CD14-positive monocyte (primary cell): ENCODE results near the gene ADAMTS17. TPM values are rescaled to one million over a fixed set of nuclear protein-coding genes. Genes with fewer than 3 reads are reported as not detected.

ENCODE experiments used
- DNase-seq, 3 donors: peaks; one replicate each; pipeline ENCODE4 v3.0.0-alpha.2; 2011 to 2022
- H2AFZ ChIP-seq: 2 replicates; pipeline ENCODE4 v1.6.0; 2012; ENCODE audit warnings: mild to moderate bottlenecking, low read depth, low read length, inconsistent platforms; ENCODE audit not compliant: insufficient read depth, poor library complexity, severe bottlenecking
- H3K27ac ChIP-seq, 2 donors: 1 replicate in 1 of 2; 2 replicates in 1 of 2; pipeline ENCODE4 v1.5.1; 2012 to 2013; ENCODE audit warnings: low read length in 2 of 2, control low read depth in 1 of 2, inconsistent platforms in 1 of 2, low read depth in 1 of 2, mild to moderate bottlenecking in 1 of 2
- H3K27me3 ChIP-seq, 2 donors: one replicate each; pipeline versions ENCODE4 v1.6.0 to v1.6.1; 2011 to 2013; ENCODE audit warnings: low read length in 2 of 2; ENCODE audit not compliant: control insufficient read depth in 2 of 2, insufficient read depth in 2 of 2
- H3K36me3 ChIP-seq, 2 donors: replicated peaks in 1 of 2; 1 replicate in 1 of 2; 2 replicates in 1 of 2; pipeline versions ENCODE4 v1.5.1 to v1.6.1; 2012 to 2013; ENCODE audit warnings: low read length in 2 of 2, control low read depth in 1 of 2, inconsistent platforms in 1 of 2, mild to moderate bottlenecking in 1 of 2; ENCODE audit not compliant: insufficient read depth in 2 of 2, control insufficient read depth in 1 of 2
- H3K4me1 ChIP-seq, 2 donors: 1 replicate in 1 of 2; 2 replicates in 1 of 2; pipeline versions ENCODE4 v1.5.1 to v1.6.1; 2012 to 2013; ENCODE audit warnings: low read length in 2 of 2, control low read depth in 1 of 2, inconsistent platforms in 1 of 2, mild to moderate bottlenecking in 1 of 2, moderate library complexity in 1 of 2; ENCODE audit not compliant: insufficient read depth in 2 of 2, control insufficient read depth in 1 of 2
- H3K4me2 ChIP-seq: replicated peaks from 2 replicates; pipeline ENCODE3; 2012; ENCODE audit warnings: low read length, moderate library complexity, mild to moderate bottlenecking; ENCODE audit not compliant: poor library complexity, severe bottlenecking; ENCODE audit errors: extremely low read depth
- H3K4me3 ChIP-seq, 3 experiments: fragments of 200-600 bp in 1 of 3; sonication (generic) in 1 of 3; replicated peaks in 1 of 3; 1 replicate in 2 of 3; 2 replicates in 1 of 3; pipeline ENCODE4 v1.5.1; 2011 to 2013; ENCODE audit warnings: low read length in 3 of 3, mild to moderate bottlenecking in 3 of 3, control low read depth in 2 of 3, low read depth in 2 of 3, inconsistent platforms in 1 of 3, moderate library complexity in 1 of 3
- H3K79me2 ChIP-seq: 2 replicates; pipeline ENCODE4 v1.6.0; 2012; ENCODE audit warnings: mild to moderate bottlenecking, control low read depth, inconsistent platforms, low read length, moderate library complexity; ENCODE audit not compliant: insufficient read depth
- H3K9ac ChIP-seq: 2 replicates; pipeline ENCODE4 v1.6.0; 2017; ENCODE audit warnings: low read length, mild to moderate bottlenecking; ENCODE audit not compliant: insufficient read depth, poor library complexity, severe bottlenecking
- H3K9me3 ChIP-seq, 2 donors: replicated peaks in 1 of 2; 1 replicate in 1 of 2; 2 replicates in 1 of 2; pipeline versions ENCODE4 v1.5.1 to v1.6.1; 2012 to 2013; ENCODE audit warnings: low read length in 2 of 2, control low read depth in 1 of 2; ENCODE audit not compliant: control insufficient read depth in 1 of 2, insufficient read depth in 1 of 2
- H4K20me1 ChIP-seq: 2 replicates; pipeline ENCODE4 v1.6.0; 2012; ENCODE audit warnings: mild to moderate bottlenecking, low read length, control low read depth, moderate library complexity; ENCODE audit not compliant: insufficient read depth
- H3K27ac Mint-ChIP-seq, 7 donors: one replicate each; pipeline ENCODE4 v1.8.0; 2020; ENCODE audit warnings: mild to moderate bottlenecking in 7 of 7, mixed read lengths in 7 of 7, moderate library complexity in 6 of 7, inconsistent platforms in 2 of 7
- H3K27me3 Mint-ChIP-seq, 3 donors: one replicate each; pipeline ENCODE4 v1.8.0; 2021 to 2022; ENCODE audit warnings: low read depth in 3 of 3, mild to moderate bottlenecking in 3 of 3, mixed read lengths in 3 of 3, moderate library complexity in 3 of 3, inconsistent platforms in 1 of 3
- H3K36me3 Mint-ChIP-seq, 2 donors: one replicate each; pipeline ENCODE4 v1.8.0; 2020; ENCODE audit warnings: mixed read lengths in 2 of 2, inconsistent platforms in 1 of 2, mild to moderate bottlenecking in 1 of 2
- H3K4me1 Mint-ChIP-seq: one replicate; pipeline ENCODE4 v1.8.0; 2020; ENCODE audit warnings: mild to moderate bottlenecking, mixed read lengths
- H3K4me3 Mint-ChIP-seq, 2 donors: one replicate each; pipeline ENCODE4 v1.8.0; 2020; ENCODE audit warnings: mild to moderate bottlenecking in 2 of 2, mixed read lengths in 2 of 2, moderate library complexity in 1 of 2
- H3K9me3 Mint-ChIP-seq, 7 donors: one replicate each; pipeline ENCODE4 v1.8.0; 2020 to 2022; ENCODE audit warnings: mixed read lengths in 7 of 7, mild to moderate bottlenecking in 6 of 7, moderate library complexity in 6 of 7, inconsistent platforms in 2 of 7
- CTCF ChIP-seq: fragments of 200-600 bp; IDR thresholded peaks from one replicate; pipeline ENCODE4 v1.8.0; 2022; ENCODE audit warnings: antibody characterized with exemption, mild to moderate bottlenecking
- WGBS: methylation state at CpG from one replicate; pipeline ENCODE4 v1.1.5; 2013; ENCODE audit warnings: missing lambda C conversion rate; ENCODE audit not compliant: insufficient coverage; 5-methylcytosine and 5-hydroxymethylcytosine counted together
- intact Hi-C, 2 donors: fragments of 100-400 bp; cut with micrococcal nuclease; formaldehyde crosslinking; loops; one replicate each; pipeline versions ENCODE4 v1.15.0 to v1.15.1; 2023
- polyA plus RNA-seq, 3 donors: library from polyadenylated mRNA; depleted of rRNA in 1 of 3; unstranded in 2 of 3; stranded (reverse) in 1 of 3; fragments of 300-500 nt in 2 of 3; fragments of >200 nt in 1 of 3; fragmentation: Illumina TruSeq in 2 of 3; gene quantifications; 1 replicate in 2 of 3; 2 replicates in 1 of 3; pipeline ENCODE4 v1.2.3, GENCODE V29; 2012 to 2021

ADAMTS17 gene
- polyA plus RNA-seq, 3 donors: 0.03 to 0.25 TPM; not detected in 1

DNA sequence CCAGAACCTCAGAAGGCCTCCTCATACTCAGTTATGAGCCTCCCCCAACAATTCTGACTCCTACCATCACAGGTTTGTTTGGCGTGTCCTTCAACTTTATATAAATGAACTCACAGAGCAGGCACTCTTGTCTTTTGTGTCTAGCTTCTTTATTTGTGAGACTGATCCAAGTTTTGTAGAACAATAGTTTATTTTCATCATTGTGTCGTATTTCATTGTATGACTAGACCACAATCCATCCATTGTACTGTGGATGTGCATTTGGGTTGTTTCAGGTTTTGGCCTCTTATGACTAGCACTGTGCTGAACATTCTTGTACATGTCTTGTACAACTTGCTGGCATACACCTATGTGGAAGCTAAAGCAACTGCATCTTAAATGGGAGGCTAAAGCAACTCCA, 315.7 kb downstream of the ADAMTS17 start:
- no peak for DNase-seq
- no peaks in the 10 kb centered on the region for H3K36me3 Mint-ChIP-seq

GRCh38 chr15:100022806-100023205, 319.0 kb downstream of the ADAMTS17 start:
- Mint-ChIP-seq H3K4me1 (no peaks in the 10 kb centered on the region), H3K27me3 (peaks cover 0 to 3% (median 2%) of the 10 kb centered on the region in 3 donors), H3K36me3 (no peaks in the 10 kb centered on the region), H3K9me3 (peaks cover 3 to 14% (median 7%) of the 10 kb centered on the region in 7 donors), H3K4me3 (no peak overlapping the region), H3K27ac (no peak overlapping the region)
- no peak for TF ChIP-seq CTCF
- no peak overlapping the region for H3K27ac ChIP-seq
- H4K20me1 ChIP-seq: no peaks in the 10 kb centered on the region
- H3K36me3 ChIP-seq: no peaks in the 10 kb centered on the region
- H3K27me3 ChIP-seq: no peaks in the 10 kb centered on the region
- intact Hi-C loops: no loop called here
- peaks cover 6% of the 10 kb centered on the region in 2 donors for H3K9me3 ChIP-seq
- no peak overlapping the region for H3K4me3 ChIP-seq
- 100% methylated on average over 2 of the region's 4 CpGs for WGBS
- no peak overlapping the region for H3K4me2 ChIP-seq
- no peak overlapping the region for H2AFZ ChIP-seq
- no peaks in the 10 kb centered on the region for H3K4me1 ChIP-seq
- H3K79me2 ChIP-seq: no peaks in the 10 kb centered on the region
- no peak overlapping the region for H3K9ac ChIP-seq
- DNase-seq: no peak

More for the DNA sequence above, 315.7 kb downstream of the ADAMTS17 start:
- H3K9me3 Mint-ChIP-seq: peaks cover 6 to 24% (median 20%) of the 10 kb centered on the region in 7 donors
- no CpG with 5 or more reads among the region's 2 CpGs for WGBS
- no peak overlapping the region for H3K4me2 ChIP-seq
- H3K79me2 ChIP-seq: no peaks in the 10 kb centered on the region
- no peak overlapping the region for H3K27ac Mint-ChIP-seq
- H3K4me3 Mint-ChIP-seq: no peak overlapping the region
- H4K20me1 ChIP-seq: no peaks in the 10 kb centered on the region
- H3K27me3 Mint-ChIP-seq: peaks cover 0 to 3% (median 2%) of the 10 kb centered on the region in 3 donors
- no peak for TF ChIP-seq CTCF
- H3K27ac ChIP-seq: no peak overlapping the region
- H2AFZ ChIP-seq: no peak overlapping the region
- peaks cover 11 to 13% of the 10 kb centered on the region in 2 donors for H3K9me3 ChIP-seq
- H3K9ac ChIP-seq: no peak overlapping the region
- H3K36me3 ChIP-seq: no peaks in the 10 kb centered on the region
- intact Hi-C loops: no loop called here
- H3K4me1 ChIP-seq: no peaks in the 10 kb centered on the region
- H3K4me1 Mint-ChIP-seq: no peaks in the 10 kb centered on the region
- H3K4me3 ChIP-seq: no peak overlapping the region
- H3K27me3 ChIP-seq: no peaks in the 10 kb centered on the region
